ENCODE results near the gene THSD4.

The THSD4 gene

DNA sequence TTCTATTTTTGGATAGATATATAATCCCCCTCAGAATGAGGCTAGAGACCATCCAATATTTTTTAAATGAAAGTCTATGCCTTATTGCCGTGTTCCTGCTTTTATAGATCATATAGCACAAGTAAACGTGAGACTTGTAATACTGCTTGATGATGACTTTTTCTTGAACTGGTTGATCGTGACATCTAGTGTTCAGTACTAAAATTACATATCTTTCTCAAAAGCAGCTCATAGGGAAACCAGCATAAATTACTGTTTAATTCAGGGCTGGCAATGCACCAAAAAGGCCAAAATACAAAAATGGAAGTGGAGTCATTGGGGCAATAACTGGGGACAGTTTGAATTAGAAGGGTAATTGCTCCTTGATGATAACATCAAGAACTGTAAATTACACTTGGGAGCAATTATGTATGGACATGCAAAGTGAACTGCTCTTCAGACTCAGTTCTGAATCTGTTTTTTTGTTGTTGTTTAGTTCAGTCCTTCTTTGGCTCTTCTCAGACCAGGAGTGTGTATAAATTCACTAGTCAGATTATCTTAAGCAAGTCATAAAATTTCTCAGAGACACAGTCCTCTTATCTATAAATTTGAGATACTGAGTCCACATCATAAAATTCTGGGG, 325.3 kb downstream of the THSD4 start:
- no peak for DNase-seq

- DNase-seq = no peak
Observed at GRCh38 chr15:71443538-71443937, 328.3 kb downstream of the THSD4 start.

DNA sequence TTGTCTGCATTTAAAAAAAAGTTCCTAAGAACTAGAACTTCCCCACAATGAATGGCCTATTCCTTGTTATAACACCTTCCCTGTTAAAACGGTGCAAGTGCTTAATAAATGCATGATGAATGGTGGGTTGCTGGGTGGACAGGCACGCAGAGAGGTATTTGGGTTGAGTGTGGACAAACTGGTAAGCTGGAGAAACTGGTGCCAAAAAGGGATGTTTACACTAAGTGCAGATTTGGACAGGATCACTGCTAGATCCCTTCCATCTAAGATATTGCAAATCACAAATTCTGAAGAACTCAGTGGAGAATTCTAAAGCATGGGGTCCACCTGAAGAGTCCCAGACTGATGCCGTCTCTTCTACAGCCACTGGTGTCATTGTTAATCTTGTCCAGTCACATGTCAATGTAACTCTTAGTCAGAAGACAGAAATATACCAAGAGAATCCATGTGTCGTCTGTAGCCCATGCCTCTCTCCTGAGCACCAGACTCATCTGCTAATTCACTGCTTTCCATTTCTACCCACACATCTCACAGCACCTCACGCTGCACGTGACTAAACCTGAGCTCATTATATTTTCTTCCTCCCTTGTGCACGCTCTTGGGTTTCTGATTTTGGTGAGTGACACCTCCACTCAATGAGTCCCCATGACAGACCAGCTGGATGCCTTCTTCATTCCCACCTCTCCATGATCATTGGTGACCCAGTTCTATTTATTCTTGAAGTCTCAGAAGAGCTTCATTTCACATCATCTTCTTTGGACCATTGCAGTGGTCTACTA, 328.9 kb downstream of the THSD4 start:
- DNase-seq = no peak

DNA sequence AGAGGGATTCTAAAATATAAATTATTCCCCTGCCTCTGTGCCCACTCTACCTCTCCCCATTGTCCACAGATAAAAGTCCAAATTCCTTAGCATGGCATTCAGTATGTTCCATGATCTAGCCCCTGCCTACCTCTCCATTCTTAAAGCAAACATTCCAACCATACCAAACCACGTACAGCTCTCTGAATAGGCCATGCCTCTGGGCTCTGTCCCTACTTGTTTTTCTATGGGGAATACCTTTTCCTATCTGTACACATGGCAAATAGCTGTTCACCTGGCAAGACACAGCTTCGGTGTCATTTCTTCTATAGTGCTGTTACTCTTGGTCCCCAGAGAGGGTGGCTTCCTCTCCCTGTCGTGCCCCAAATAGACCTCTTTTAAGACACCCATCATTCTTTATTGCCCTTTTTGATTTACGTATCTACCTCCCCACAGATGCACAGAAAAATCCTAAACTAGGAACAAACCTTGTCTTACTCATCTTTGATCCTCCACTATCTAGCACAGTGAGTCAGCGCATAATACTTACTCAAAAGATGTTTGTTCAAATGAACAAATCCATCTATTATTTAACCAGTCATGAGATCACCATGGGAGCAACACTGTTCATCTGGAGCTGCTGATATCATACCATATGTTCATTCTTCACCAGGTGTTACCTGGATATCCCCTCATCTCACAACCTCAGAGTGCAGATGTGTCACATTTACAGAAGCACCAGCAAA, 329.8 kb downstream of the THSD4 start:
- no peak for DNase-seq

GRCh38 chr15:71447328-71448250, 332.3 kb downstream of the THSD4 start:
- DNase-seq = no peak

DNA sequence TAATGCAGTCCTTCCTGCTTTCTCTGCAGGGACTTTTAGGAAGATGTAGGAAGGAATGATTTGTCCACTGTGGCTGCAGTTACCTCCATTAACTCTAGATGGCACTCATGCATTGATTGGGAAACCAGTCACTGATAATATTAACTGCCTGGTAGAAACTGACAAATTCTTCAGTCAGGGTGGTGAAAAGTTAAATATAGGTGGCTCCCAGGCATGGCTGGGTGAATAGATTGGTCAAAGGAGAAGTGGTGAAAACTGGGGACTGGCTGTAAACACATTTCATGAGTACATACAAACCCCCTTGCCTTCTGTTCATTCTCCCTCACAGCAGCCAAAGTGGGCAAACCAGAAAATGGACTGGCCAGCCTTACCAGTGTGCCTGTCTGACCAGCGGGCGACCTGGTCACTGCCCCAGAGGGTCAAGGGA, 333.4 kb downstream of the THSD4 start:
- peak; percentile 0 for DNase-seq

- DNase-seq = no peak
Observed at GRCh38 chr15:71449363-71449762, 334.1 kb downstream of the THSD4 start.

DNA sequence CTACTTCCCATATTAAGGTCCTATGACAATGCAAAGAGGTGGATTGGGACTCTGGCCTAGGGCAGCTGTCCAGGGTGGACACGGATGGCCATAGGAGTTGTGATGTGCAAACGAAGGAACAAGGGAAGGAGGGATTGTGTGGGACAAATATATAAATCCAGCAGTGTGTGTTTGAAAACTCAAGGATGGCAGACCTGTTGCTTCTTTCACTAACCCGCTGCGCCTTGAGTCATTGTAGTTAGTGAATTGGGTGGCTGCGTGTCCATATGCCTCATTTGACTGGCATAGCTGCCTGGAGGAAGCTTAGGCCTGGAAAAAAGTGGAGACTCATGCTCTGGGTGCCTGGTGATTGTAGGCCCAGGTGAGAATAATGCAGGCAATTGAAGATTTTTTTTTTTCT, 334.7 kb downstream of the THSD4 start:
- no peak for DNase-seq

DNA sequence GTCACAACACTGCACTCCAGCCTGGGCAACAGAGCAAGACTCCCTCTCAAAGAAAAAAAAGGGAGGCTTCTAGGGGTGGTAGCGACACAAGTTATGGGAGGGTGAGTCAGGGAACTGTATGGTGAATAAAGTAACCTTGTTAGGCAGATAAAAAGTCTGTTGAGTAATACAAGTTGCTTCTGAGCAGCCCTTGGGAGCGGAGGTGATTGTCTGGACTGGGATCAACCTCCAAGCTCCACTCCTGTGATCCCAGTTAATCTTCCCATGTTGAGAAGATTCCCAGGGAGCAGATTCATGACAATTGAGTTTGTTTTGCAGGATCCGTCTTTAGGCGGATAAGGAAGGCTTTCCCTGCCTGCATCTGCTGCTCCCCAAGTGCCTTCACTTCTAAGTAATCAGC, 335.9 kb downstream of the THSD4 start:
- no peak for DNase-seq

- DNase-seq = no peak
Observed at GRCh38 chr15:71452893-71453292, 337.6 kb downstream of the THSD4 start.

DNA sequence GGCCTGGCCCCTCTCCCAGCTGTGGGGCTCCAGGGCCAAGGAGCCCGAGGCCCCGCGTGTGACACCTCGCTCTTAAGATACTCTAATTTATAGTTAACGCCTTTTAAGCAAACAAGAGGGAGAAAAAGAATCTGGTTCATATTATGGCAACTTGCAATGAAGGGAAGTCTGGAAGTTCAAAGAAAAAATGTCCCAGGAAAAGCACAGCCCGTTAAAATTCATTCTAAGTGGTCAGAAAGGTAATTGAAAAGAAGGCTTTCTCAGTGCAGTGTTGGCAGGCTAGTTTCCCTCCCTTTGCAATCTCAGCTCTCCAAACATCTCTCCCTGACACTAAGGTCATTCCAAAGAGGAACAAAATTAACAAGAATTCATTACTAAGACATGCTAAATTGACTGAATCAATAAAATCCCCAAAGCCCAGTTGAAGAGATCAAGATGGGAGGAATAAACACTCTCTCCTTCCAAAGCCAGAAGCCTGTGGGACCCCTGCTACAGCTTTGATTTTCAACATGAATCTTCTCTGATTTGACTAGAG, 339.3 kb downstream of the THSD4 start:
- DNase-seq = no peak

GRCh38 chr15:71455107-71455506, 339.8 kb downstream of the THSD4 start:
- DNase-seq = no peak

DNA sequence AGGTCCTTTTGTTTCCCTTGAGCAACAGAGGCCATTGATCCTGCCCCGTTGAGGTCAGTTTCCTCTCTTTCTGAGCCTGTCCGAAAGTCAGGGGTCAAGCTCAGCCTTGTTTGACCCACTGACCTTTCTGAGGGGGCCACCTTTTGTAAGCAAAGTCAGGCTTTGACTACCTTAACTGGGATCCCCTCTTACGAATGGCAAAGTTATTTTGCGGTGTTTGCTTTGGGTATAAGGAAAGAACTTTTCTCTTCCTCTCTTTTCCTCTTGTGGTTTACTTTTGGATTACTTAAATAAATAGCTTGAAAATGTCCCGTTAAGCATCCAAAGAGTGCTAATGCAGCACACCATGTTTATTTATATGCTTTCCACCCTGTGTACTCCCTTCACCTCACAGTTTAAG, 340.6 kb downstream of the THSD4 start:
- DNase-seq = no peak

DNA sequence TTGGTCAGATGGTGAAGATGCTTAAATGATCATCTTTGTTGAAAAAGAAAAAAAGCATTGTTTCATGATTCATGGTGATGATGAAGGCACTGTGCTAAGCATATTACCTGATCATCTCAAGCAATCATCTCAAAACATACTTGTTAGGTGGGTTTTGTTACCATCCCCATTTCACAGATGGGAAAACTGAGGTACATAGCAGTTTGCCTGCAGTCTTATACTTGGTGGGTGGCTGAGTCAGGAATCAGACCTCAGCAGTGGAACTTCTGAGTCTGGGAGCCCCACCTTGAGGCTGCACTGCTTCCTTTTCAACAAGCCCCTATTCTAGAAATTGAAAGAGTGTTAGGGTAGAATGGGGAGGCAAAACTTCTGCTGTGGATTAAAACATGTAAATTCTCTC, 341.1 kb downstream of the THSD4 start:
- DNase-seq = no peak

DNA sequence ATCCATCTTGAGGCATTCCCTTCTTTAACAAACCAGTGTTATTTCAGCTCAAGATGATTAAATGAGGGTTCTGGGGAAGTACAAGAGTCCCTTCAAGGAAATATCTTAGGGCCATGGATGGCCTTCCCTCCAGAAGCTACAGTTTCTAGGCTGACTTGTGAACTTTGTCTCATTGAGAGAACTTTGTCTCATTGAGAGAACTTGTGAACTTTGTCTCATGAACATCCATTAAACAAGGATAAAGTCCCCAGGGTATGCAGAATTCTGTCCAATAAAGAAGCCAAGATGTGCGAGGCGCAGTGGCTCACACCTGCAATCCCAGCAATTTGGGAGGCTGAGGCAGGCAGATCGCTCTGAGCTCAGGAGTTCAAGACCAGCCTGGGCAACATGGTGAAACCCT, 341.5 kb downstream of the THSD4 start:
- no peak for DNase-seq

DNA sequence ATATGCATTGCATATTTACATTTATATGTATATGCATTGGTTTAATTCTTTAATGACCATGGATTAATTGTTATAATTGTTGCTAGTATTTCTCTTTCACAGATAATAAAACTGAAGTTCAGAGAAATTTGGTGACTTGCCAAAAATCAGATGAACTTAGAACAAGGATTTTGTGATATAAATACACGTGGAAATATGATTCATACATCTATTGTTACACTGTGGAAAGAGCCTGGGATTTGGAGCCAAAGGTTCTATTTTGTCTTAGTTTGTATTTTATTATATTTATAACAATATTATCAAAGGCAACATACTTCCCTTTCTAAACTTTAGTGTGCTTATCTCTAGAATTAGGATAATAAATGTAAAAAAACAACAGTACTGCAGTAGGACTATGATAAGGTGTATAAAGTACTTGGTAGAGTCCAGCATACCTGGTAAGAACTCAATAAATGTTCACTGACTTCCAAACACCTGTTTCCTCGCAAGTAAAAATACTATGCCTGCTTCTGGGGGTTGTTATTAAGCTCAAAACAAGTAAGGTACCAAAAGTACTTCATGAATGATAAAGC, 342.9 kb downstream of the THSD4 start:
- DNase-seq = no peak

- DNase-seq = no peak
Observed at GRCh38 chr15:71461748-71462147, 346.5 kb downstream of the THSD4 start.

DNA sequence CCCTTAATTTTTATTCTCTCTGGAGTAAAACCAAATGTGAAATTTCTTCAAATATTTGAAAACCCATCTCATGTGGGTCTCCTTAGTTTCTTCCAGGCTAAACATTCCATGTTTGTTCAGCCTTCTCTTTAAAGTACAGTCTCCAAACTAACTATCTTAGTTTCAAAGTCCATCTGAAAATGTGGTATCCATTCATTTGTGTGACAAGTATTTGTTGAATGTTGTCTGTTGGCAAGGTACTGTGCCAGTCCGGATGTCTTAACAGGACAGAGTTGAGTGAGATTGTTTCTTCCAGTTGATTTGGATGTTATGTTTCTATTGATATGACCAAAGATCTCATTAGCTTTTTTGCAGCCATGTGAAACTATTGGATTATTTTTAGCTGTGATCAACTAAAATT, 347.4 kb downstream of the THSD4 start:
- DNase-seq = no peak

GRCh38 chr15:71463156-71463665, 347.9 kb downstream of the THSD4 start:
- no peak for DNase-seq

DNA sequence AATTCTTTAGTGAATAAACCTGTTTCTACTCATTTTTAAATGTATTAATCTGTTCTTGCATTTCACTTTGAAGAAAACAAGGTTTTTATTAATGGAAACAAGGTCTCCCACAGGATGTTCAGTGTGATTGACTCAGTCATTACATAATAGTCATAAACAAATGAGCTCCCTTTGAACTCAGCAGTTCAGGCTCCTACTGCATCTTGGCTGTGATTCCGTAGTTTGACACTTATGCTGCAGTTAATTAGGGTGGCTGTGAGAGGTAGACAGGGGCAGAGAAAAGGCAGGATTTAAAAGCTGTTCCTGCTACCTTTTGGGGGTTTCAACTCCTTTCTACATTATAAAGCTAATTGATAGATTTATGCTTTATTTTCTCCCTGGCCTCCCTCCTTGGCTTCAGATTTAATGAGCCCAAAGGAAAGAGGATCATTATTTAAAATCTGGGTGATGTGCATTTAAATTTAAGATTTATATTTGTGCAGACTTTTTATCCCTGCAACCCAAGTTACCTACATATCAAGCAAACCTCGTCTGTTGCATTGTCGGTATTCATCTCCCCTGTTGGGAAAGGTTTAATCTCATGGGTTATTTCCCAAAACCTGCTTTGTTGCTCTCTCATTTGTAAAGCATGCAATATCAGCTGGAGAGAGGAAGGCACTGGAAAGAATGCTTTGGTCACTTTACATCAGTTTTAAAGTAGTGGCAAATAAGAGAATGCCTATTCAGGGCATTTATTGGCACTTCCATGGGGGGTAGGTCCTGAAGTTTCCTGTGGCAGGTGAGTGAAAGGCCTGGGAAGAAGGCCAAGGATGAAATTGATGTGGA, 350.1 kb downstream of the THSD4 start:
- no peak for DNase-seq

DNA sequence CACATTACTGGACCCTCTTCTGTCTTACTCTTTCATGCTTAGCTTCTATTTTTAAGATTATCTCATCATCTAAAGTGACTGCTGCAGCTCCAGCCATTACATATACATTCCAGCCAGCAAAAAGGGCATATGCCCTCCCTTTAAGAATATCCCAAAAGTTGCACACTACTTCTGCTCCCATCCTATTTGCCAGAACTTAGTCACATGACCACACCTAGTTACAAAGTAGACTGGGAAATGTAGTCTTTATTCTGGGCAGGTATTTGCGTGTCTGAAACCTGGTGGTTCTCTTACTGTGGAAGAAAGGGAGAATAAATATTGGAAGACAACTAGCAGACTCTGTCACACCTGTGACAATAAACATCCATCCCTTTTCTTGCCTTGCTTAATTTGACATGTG, 353.4 kb downstream of the THSD4 start:
- DNase-seq = no peak
